HG03520 (cell line): Measurements from ENCODE around the gene IPO8.
"Not testable (repeated sequence)": the region's sequence is repeated elsewhere in the genome, so short reads cannot be mapped to it uniquely, and the experiment has no call there.

ENCODE experiments used
- ATAC-seq: cut with Tn5 transposase; IDR thresholded peaks from one replicate; pipeline ENCODE4 v1.9.1; 2021; ENCODE audit warnings: mild to moderate bottlenecking, moderate library complexity; ENCODE audit not compliant: unreplicated experiment

The IPO8 gene

GRCh38 chr12:30610718-30611117 lies 85.0 kb downstream of the IPO8 start:
- no peak for ATAC-seq

DNA sequence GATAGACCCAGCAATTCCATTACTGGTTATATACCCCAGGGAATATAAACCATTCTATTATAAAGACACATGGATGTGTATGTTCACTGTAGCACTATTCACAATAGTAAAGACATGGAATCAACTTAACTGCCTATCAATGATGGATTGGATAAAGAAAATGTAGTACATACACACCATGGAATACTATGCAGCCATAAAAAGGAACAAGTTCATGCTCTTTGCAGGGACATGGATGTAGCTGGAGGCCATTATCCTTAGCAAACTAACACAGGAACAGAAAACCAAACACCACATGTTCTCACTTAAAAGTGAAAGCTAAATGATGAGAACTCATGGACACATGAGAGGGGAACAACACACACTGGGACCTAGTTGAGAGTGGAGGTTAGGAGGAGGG lies 85.8 kb downstream of the IPO8 start:
- ATAC-seq: not testable (repeated sequence)

- ATAC-seq: not testable (repeated sequence)
These were observed 91.4 kb downstream of the IPO8 start for GRCh38 chr12:30604302-30604701.

DNA sequence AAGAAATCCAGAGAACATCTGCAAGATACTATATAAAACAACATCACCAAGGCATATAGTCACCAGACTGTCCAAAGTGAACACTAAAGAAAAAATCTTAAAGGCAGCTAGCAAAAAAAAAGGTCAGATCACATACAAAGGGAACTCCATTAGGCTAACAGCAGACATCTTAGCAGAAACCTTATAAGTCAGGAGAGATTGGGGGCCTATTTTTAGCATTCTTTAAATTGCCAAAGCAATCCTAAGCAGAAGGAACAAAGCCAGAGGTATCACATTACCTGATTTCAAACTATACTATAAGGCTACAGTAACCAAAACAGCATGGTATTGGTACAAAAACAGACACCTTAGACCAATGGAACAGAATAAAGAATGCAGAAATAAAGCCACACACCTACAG lies 92.5 kb downstream of the IPO8 start:
- ATAC-seq: no peak

DNA sequence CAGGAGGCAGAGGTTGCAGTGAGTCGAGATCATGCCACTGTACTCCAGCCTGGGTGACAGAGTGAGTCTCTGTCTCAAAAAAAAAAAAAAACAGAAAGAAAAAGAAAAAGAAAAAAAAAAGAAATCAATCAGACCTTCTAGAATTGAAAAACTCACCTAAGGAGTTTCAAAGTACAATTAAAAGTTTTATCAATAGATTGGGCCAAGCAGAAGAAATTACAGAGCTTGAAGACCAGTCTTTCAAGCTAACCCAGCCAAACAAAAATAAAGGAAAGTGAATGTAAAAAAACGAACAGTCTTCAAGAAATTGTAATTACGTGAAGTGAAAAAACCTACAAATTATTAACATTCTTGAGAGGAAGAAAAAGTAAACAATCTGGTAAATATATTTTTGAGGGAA lies 93.0 kb downstream of the IPO8 start:
- ATAC-seq: no peak

DNA sequence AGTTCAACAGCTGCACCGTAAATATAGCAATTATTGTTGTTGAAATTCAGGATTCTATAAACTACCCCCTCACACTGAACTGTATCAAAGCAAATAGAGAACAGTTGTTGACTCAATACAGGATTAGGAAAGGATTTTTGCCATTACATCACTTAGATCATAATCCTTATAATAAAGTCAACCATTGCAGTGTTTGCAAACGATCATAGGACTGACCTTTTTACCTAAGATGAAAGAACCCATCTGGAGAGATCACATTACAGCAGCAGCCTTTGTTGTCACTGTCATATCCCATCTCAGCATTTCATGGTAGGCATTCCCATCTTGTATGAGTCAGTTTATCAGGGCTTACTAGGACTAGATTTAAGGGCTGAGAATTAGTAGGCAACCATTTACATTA lies 96.1 kb downstream of the IPO8 start:
- no peak for ATAC-seq

DNA sequence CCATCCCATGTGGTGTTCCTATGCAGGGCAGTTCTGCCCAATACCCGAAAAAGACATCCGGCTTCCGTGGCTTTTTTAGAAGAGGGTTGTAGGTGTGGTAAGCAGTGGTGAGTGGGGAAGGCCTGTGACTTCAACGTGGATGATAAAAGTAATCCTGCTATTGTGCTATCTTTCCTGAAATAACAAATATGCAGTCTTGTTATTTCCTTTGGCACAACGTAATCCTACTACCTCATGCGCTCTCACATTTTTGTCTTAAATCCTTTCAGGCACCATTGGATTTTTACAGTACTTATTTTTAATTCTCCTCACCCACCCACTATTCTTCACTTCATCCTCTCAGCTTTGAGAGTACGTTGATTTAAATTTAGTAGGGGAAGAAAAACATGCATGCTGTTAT lies 96.8 kb downstream of the IPO8 start:
- no peak for ATAC-seq

DNA sequence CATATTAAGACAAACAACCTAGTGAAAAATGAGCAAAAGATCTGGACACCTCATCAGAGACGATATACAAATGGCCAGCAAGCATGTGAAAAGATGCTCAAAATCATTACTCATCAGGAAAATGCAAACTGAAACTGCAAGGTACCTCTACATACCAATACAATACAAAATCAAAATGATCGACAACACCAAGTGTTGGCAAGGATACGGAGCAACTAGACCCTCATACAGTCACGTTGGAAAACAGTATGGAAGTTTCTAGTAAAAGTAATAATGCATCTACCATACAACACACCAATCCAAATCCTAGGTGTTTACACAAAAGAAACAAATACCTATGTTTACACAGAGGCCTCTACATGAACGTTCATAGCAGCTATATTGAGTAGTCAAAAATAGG lies 99.9 kb downstream of the IPO8 start:
- ATAC-seq: no peak

DNA sequence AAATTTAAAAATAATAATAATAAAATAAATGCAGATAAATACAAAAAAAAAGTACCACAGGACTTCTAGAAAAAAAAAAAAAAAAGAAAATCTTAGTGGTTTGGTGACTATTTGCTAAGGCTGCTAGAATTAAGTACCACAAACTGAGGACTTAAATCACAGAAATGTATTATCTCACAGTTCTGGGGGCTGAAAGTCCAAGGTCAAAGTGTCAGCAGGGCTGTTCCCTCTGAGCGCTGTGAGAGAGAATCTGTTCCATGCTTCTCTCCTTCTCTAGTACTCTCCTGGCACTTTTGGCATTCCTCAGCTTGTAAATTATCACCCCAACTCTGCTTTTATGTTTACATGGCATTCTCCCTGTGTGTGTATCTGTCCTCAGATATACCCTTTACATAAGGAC lies 101.2 kb downstream of the IPO8 start:
- ATAC-seq: no peak

- ATAC-seq: not testable (repeated sequence)
These were observed 107.1 kb downstream of the IPO8 start for GRCh38 chr12:30588572-30588971.

DNA sequence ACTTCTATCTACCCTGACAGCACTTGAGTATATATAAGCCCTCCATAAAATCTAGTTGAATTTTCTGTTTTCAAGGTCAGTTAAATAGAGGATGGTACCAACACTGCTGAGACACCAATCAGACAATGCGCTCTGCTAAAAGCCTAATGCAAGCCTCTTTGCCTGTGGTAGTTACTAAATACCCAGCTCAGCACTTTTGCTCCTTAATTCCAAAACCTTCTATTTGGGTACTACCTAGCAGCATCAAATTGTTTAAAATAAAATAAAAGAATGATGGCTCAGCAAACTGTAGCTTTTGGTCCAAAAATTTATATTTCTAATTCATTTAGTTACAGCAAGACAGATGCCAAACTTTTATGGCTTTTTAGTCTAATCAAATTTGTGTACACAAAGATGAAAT lies 107.9 kb downstream of the IPO8 start:
- ATAC-seq: no peak

- no peak for ATAC-seq
These were observed 109.8 kb downstream of the IPO8 start for GRCh38 chr12:30585877-30586276.

GRCh38 chr12:30582943-30583342 lies 112.7 kb downstream of the IPO8 start:
- no peak for ATAC-seq

GRCh38 chr12:30580344-30580743 lies 115.3 kb downstream of the IPO8 start:
- ATAC-seq: no peak
